GM12878 (cell line): ENCODE results near the gene RAF1. TPM values are rescaled to one million over a fixed set of nuclear protein-coding genes. Genes with fewer than 3 reads are reported as not detected.

Source experiments
- ATAC-seq: fragments of 200-7000 bp; cut with Tn5 transposase; 3 replicates; pipeline ENCODE4 v1.9.1; 2020; ENCODE audit warnings: mild to moderate bottlenecking, moderate library complexity
- BruUV-seq: library from RNA; stranded (reverse); fragments of 400-500 nt; replicated peaks from 2 replicates; lab custom pipeline; 2021; lab: Mats Ljungman, UMichigan
- CTCF ChIA-PET: fragments of 300-600 bp; sonication (Branson Sonifier 250); formaldehyde crosslinking; extraction: SDS; loops from one replicate; lab custom pipeline; 2021; ENCODE audit warnings: inconsistent platforms; lab: Yijun Ruan, JAX
- POLR2A ChIA-PET: fragments of 350-600 bp; formaldehyde crosslinking; extraction: SDS; loops from one replicate; lab custom pipeline; 2021; ENCODE audit warnings: inconsistent platforms; lab: Charles Lee
- RAD21 ChIA-PET: fragments of 300-600 bp; sonication (Branson Sonifier 250); formaldehyde crosslinking; loops from one replicate; lab custom pipeline; 2023; ENCODE audit warnings: antibody characterized with exemption; ENCODE audit not compliant: unreplicated experiment; lab: Charles Lee
- SMC1A ChIA-PET: fragments of 300-600 bp; sonication (Branson Sonifier 250); formaldehyde crosslinking; loops from one replicate; lab custom pipeline; 2023; ENCODE audit not compliant: unreplicated experiment, uncharacterized antibody; lab: Charles Lee
- DNase-seq: peaks from one replicate; pipeline ENCODE4 v3.0.0-alpha.2; 2011; ENCODE audit warnings: low read depth, low spot score
- FAIRE-seq: peaks from 3 replicates; lab custom pipeline; 2011; peaks lifted over from hg19 to GRCh38; lab: Jason Lieb, UNC
- H2AFZ ChIP-seq: 2 replicates; pipeline ENCODE4 v1.6.0; 2011; ENCODE audit warnings: low read depth, low read length, control low read depth; ENCODE audit not compliant: control insufficient read depth
- H3K27ac ChIP-seq: 2 replicates; pipeline ENCODE4 v1.5.1; 2011; ENCODE audit warnings: control low read depth; ENCODE audit not compliant: control insufficient read depth, insufficient read depth
- H3K27me3 ChIP-seq, 2 experiments: replicated peaks in 1 of 2; 2 replicates each; pipeline versions ENCODE4 v1.6.0 to v1.6.1; 2011; ENCODE audit warnings: low read length in 1 of 2; ENCODE audit not compliant: control insufficient read depth in 2 of 2, insufficient read depth in 2 of 2
- H3K36me3 ChIP-seq, 2 experiments: 2 replicates each; pipeline ENCODE4 v1.5.1; 2011; ENCODE audit warnings: low read length in 1 of 2; ENCODE audit not compliant: control insufficient read depth in 2 of 2, insufficient read depth in 2 of 2
- H3K4me1 ChIP-seq: 2 replicates; pipeline ENCODE4 v1.6.1; 2011; ENCODE audit warnings: mild to moderate bottlenecking, low read length, moderate library complexity, mixed read lengths; ENCODE audit not compliant: control insufficient read depth, insufficient read depth
- H3K4me2 ChIP-seq: 2 replicates; pipeline ENCODE4 v1.6.0; 2011; ENCODE audit warnings: control low read depth; ENCODE audit not compliant: control insufficient read depth, insufficient read depth
- H3K4me3 ChIP-seq: fragments of 200-600 bp; sonication (generic); 2 replicates; pipeline ENCODE4 v1.5.1; 2016
- H3K79me2 ChIP-seq: 2 replicates; pipeline ENCODE4 v1.6.0; 2011; ENCODE audit warnings: low read length; ENCODE audit not compliant: control insufficient read depth, insufficient read depth
- H3K9ac ChIP-seq: 2 replicates; pipeline ENCODE4 v1.8.0; 2011; ENCODE audit warnings: low read length, control low read depth, mixed read lengths; ENCODE audit not compliant: control insufficient read depth, insufficient read depth
- H3K9me3 ChIP-seq: replicated peaks from 3 replicates; pipeline ENCODE4 v1.5.1; 2011; ENCODE audit warnings: mild to moderate bottlenecking, low read length; ENCODE audit not compliant: control insufficient read depth, insufficient read depth
- H4K20me1 ChIP-seq: 2 replicates; pipeline ENCODE4 v1.6.0; 2011; ENCODE audit not compliant: control insufficient read depth, insufficient read depth
- CHD4 ChIP-seq: fragments of 200-600 bp; sonication (generic); IDR thresholded peaks from 2 replicates; pipeline ENCODE4 v1.6.1; 2016; ENCODE audit warnings: mild to moderate bottlenecking
- CREB1 ChIP-seq: IDR thresholded peaks from 2 replicates; pipeline ENCODE4 v1.6.1; 2012; ENCODE audit warnings: low read depth, mild to moderate bottlenecking, inconsistent platforms
- FOS ChIP-seq: IDR thresholded peaks from 3 replicates; pipeline ENCODE4 v1.6.1; 2011; ENCODE audit warnings: borderline replicate concordance; ENCODE audit not compliant: insufficient read length; ENCODE audit errors: extremely low read depth
- IKZF2 ChIP-seq, 2 experiments: fragments of 450-650 bp; IDR thresholded peaks; 2 replicates each; pipeline ENCODE4 v1.6.1; 2017; ENCODE audit warnings: mild to moderate bottlenecking in 2 of 2, moderate library complexity in 2 of 2
- KDM1A ChIP-seq: fragments of 200-600 bp; sonication (generic); IDR thresholded peaks from 2 replicates; pipeline ENCODE4 v1.6.1; 2016; ENCODE audit warnings: borderline replicate concordance
- MYB ChIP-seq: fragments of 150-350 bp; IDR thresholded peaks from 2 replicates; pipeline ENCODE4 v1.6.1; 2014; ENCODE audit warnings: mild to moderate bottlenecking, low read depth, low read length, borderline replicate concordance
- POLR2AphosphoS2 ChIP-seq: IDR thresholded peaks from 2 replicates; pipeline ENCODE4 v1.6.1; 2011; ENCODE audit warnings: low read depth, mild to moderate bottlenecking, low read length, improper control_type of control experiment, moderate library complexity
- POLR2AphosphoS5 ChIP-seq: IDR thresholded peaks from 2 replicates; pipeline ENCODE4 v1.6.1; 2011; ENCODE audit warnings: mild to moderate bottlenecking, low read length, inconsistent platforms
- PRDM15 ChIP-seq: fragments of 450-650 bp; formaldehyde crosslinking; IDR thresholded peaks from 2 replicates; pipeline ENCODE4 v1.4.0; 2020; ENCODE audit warnings: mild to moderate bottlenecking, moderate library complexity
- RBBP5 ChIP-seq: fragments of 200-600 bp; sonication (generic); conservative IDR thresholded peaks from 2 replicates; pipeline ENCODE4 v1.6.1; 2016
- RCOR1 ChIP-seq: conservative IDR thresholded peaks from 2 replicates; pipeline ENCODE4 v1.6.1; 2012; ENCODE audit warnings: low read depth, low read length, improper control_type of control experiment
- TBL1XR1 ChIP-seq: IDR thresholded peaks from 2 replicates; pipeline ENCODE4 v1.6.1; 2012; ENCODE audit warnings: low read depth, low read length, improper control_type of control experiment
- ZBED1 ChIP-seq: IDR thresholded peaks from 2 replicates; pipeline ENCODE4 v1.6.1; 2016; ENCODE audit warnings: borderline replicate concordance
- ZNF384 ChIP-seq: IDR thresholded peaks from 2 replicates; pipeline ENCODE4 v1.6.1; 2012; ENCODE audit warnings: low read depth, mild to moderate bottlenecking, low read length, improper control_type of control experiment, borderline replicate concordance
- WGBS: methylation state at CpG from one replicate; pipeline ENCODE4 v1.1.6; 2016; ENCODE audit warnings: low lambda C conversion rate; ENCODE audit not compliant: insufficient replicate concordance, insufficient coverage; ENCODE audit errors: missing lambda C conversion rate; 5-methylcytosine and 5-hydroxymethylcytosine counted together
- in situ Hi-C: fragments of 300-500 bp; cut with MboI; formaldehyde crosslinking; loops from 9 replicates; pipeline ENCODE4 v1.14.3; 2018; ENCODE audit warnings: mixed read lengths
- intact Hi-C: fragments of 100-400 bp; cut with micrococcal nuclease; formaldehyde crosslinking; loops from one replicate; pipeline ENCODE4 v1.14.2; 2022; ENCODE audit not compliant: unreplicated experiment
- polyA plus RNA-seq, 11 experiments: library from polyadenylated mRNA; depleted of rRNA in 4 of 11; unstranded in 6 of 11; stranded (reverse) in 5 of 11; fragments of >200 nt; fragmentation: Nextera tagmentation in 4 of 11; fragmentation: Illumina TruSeq in 1 of 11; extraction: Ambion mirVana in 4 of 11; extraction: Trizol in 1 of 11; gene quantifications; 1 replicate in 1 of 11; 2 replicates in 10 of 11; pipeline versions ENCODE4 v1.2.1 to v1.2.3, GENCODE V29; 2011 to 2016; ENCODE audit warnings: inconsistent platforms in 2 of 11, missing spikeins in 2 of 11, low read depth in 1 of 11
- total RNA-seq, 4 experiments: library from RNA; depleted of rRNA in 3 of 4; stranded (reverse); fragments of >200 nt in 3 of 4; fragmentation: Illumina TruSeq in 1 of 4; extraction: Trizol in 1 of 4; gene quantifications; 2 replicates each; pipeline versions ENCODE4 v1.2.1 to v1.2.3, GENCODE V29; 2013 to 2021

RAF1 gene
- total and polyA plus RNA-seq, 10 of the 15 experiments (the other 5 are each of a cell fraction or from before 2014, with no cell fraction given) = 20.4 to 151 (median 77.8) TPM

- RAD21 ChIA-PET = interaction anchor here (0.7 kb wide), 1 partner anchor 64 kb away, joined by 4 read pairs; no protein-coding TSS in a partner anchor
- peaks cover 6% of the 10 kb centered on the region; the same call in 1 of the 2 replicates for H3K4me1 ChIP-seq
- no peak for ATAC-seq
- H2AFZ ChIP-seq = no peak overlapping the region
- POLR2A ChIA-PET = interaction anchor here (0.5 to 2.1 kb wide), 5 partner anchors 10 to 274 kb away, joined by 3 to 7 read pairs (median 3); no protein-coding TSS in a partner anchor
- H3K27ac ChIP-seq = no peak overlapping the region
- SMC1A ChIA-PET = interaction anchor here (1.1 kb wide), 1 partner anchor 13 kb away, joined by 4 read pairs; no protein-coding TSS in a partner anchor
- DNase-seq = no peak
- CTCF ChIA-PET = interaction anchor here (1.5 to 1.6 kb wide), 2 partner anchors 9 to 10 kb away, joined by 4 to 6 read pairs; no protein-coding TSS in a partner anchor
- BruUV-seq = no TSS peak
- H4K20me1 ChIP-seq = no peaks in the 10 kb centered on the region
- in situ Hi-C loops = no loop called here
- H3K79me2 ChIP-seq = no peaks in the 10 kb centered on the region
- intact Hi-C loops = no loop called here
- H3K36me3 ChIP-seq = peaks cover 35 to 62% of the 10 kb centered on the region in 2 experiments
- H3K4me2 ChIP-seq = no peak overlapping the region
- 67% methylated on average over 2 of the region's 2 CpGs for WGBS
- H3K9ac ChIP-seq = no peak overlapping the region
- H3K9me3 ChIP-seq = no peaks in the 10 kb centered on the region
- no peak for TF ChIP-seq RBBP5
- no peak for TF ChIP-seq CREB1
- TF ChIP-seq CHD4 = no peak
- no peak for TF ChIP-seq ZNF384
- no peak for TF ChIP-seq PRDM15 (CRISPR knock-in tag)
- peak; percentile 18; the same call in 1 of the 2 replicates for TF ChIP-seq POLR2AphosphoS2
- TF ChIP-seq MYB = no peak
- TF ChIP-seq POLR2AphosphoS5 = peak; percentile 57
- TF ChIP-seq TBL1XR1 = no peak
- TF ChIP-seq RCOR1 = no peak
- TF ChIP-seq IKZF2 (IDR thresholded peaks at IDR 0.05) = no peak
- no peak for TF ChIP-seq KDM1A
- TF ChIP-seq ZBED1 = no peak
- TF ChIP-seq FOS = no peak
- TF ChIP-seq, all 136 proteins: peak for 2
- FAIRE-seq = no peak
- no peaks in the 10 kb centered on the region for H3K27me3 ChIP-seq
- H3K4me3 ChIP-seq = no peak overlapping the region
These were observed 79.8 kb downstream of the RAF1 start for GRCh38 chr3:12584083-12584482.
